Chondrocyte (in vitro differentiated cells): ENCODE results near the gene KLK11. TPM values are rescaled to one million over a fixed set of nuclear protein-coding genes. Genes with fewer than 3 reads are reported as not detected.

Experiments
- DNase-seq: peaks from one replicate; pipeline ENCODE4 v3.0.0; 2021; ENCODE audit warnings: mixed read lengths, low spot score
- H3K27ac Mint-ChIP-seq: one replicate; pipeline ENCODE4 v1.8.0; 2021; ENCODE audit warnings: mild to moderate bottlenecking, moderate library complexity, mixed read lengths; ENCODE audit not compliant: unreplicated experiment
- H3K27me3 Mint-ChIP-seq: 2 replicates; pipeline ENCODE4 v1.8.0; 2021; ENCODE audit warnings: low read depth, mixed read lengths
- H3K36me3 Mint-ChIP-seq: 2 replicates; pipeline ENCODE4 v1.8.0; 2021; ENCODE audit warnings: low read depth, mixed read lengths
- H3K4me1 Mint-ChIP-seq: 2 replicates; pipeline ENCODE4 v1.8.0; 2021; ENCODE audit warnings: low read depth, mild to moderate bottlenecking, mixed read lengths
- H3K4me3 Mint-ChIP-seq: one replicate; pipeline ENCODE4 v1.8.0; 2021; ENCODE audit warnings: mild to moderate bottlenecking, moderate library complexity, mixed read lengths; ENCODE audit not compliant: unreplicated experiment
- H3K9me3 Mint-ChIP-seq: 2 replicates; pipeline ENCODE4 v1.8.0; 2021; ENCODE audit warnings: low read depth, mixed read lengths
- total RNA-seq: library from RNA; stranded (reverse); gene quantifications from 3 replicates; pipeline ENCODE4 v1.2.1, GENCODE V29; 2021
- TF ChIP-seq, protein P1 (sequence below): fragments of 200-600 bp; sonication (generic); IDR thresholded peaks from 2 replicates; pipeline ENCODE4 v1.5.0; 2021; ENCODE audit warnings: antibody characterized with exemption, mild to moderate bottlenecking, moderate library complexity

Gene KLK11
- total RNA-seq, 1 donor from 2014 or later = not detected

DNA sequence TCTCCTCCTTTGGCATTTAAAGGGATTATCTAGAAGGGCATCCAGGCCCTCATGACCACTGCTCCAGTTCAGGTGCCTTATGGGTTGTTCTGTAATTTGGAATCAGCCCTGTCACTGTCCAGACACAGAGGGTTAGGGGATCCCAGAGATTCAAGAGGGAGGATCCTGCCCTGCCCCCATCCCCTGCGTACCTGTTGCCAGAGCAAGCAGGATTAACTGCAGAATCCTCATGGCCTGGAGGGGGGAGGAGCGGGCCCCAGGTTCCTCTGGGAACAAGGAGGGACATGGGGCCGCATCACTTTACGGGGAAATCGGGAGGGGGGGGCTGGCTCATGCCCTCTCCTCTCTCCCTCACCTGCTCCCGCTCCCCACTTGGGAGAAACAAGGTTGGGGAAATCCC, 1.0 kb downstream of the KLK11 start:
- TF ChIP-seq, protein P1, sequence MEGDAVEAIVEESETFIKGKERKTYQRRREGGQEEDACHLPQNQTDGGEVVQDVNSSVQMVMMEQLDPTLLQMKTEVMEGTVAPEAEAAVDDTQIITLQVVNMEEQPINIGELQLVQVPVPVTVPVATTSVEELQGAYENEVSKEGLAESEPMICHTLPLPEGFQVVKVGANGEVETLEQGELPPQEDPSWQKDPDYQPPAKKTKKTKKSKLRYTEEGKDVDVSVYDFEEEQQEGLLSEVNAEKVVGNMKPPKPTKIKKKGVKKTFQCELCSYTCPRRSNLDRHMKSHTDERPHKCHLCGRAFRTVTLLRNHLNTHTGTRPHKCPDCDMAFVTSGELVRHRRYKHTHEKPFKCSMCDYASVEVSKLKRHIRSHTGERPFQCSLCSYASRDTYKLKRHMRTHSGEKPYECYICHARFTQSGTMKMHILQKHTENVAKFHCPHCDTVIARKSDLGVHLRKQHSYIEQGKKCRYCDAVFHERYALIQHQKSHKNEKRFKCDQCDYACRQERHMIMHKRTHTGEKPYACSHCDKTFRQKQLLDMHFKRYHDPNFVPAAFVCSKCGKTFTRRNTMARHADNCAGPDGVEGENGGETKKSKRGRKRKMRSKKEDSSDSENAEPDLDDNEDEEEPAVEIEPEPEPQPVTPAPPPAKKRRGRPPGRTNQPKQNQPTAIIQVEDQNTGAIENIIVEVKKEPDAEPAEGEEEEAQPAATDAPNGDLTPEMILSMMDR = no peak
- Mint-ChIP-seq H3K4me1 (no peaks in the 10 kb centered on the region), H3K9me3 (no peaks in the 10 kb centered on the region), H3K27me3 (peaks cover 22% of the 10 kb centered on the region), H3K4me3 (no peak overlapping the region), H3K36me3 (no peaks in the 10 kb centered on the region), H3K27ac (no peak overlapping the region)
- peak; percentile 39 for DNase-seq

GRCh38 chr19:51024924-51025323, 1.5 kb downstream of the KLK11 start:
- no peaks in the 10 kb centered on the region for H3K36me3 Mint-ChIP-seq
- H3K27me3 Mint-ChIP-seq = peaks cover 27% of the 10 kb centered on the region
- H3K27ac Mint-ChIP-seq = no peak overlapping the region
- no peak overlapping the region for H3K4me3 Mint-ChIP-seq
- H3K4me1 Mint-ChIP-seq = no peaks in the 10 kb centered on the region
- TF ChIP-seq, protein P1 = no peak
- no peaks in the 10 kb centered on the region for H3K9me3 Mint-ChIP-seq
- no peak for DNase-seq

DNA sequence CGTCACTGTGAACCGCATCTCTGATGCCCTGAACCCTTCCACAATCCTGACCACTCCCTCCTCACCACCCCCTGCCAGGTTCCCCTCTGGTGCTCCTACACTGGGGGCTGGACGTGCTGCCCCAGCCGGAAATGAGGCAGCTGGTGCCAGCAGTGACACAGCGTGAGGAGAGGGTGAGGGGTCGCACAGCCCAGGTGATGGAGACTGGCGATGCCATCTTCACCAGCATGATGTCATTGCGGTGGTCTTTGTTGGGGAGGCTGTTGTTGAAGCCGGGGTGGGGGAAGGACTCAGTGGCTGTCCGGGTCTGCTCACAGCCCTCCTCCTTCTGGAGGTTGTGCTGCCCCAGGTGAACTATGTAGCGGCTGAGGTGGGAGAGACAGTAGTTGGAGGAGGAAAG, 2.5 kb downstream of the KLK11 start:
- H3K4me3 Mint-ChIP-seq = no peak overlapping the region
- no peaks in the 10 kb centered on the region for H3K9me3 Mint-ChIP-seq
- TF ChIP-seq, protein P1 = no peak
- H3K27ac Mint-ChIP-seq = no peak overlapping the region
- H3K36me3 Mint-ChIP-seq = no peaks in the 10 kb centered on the region
- peaks cover 34% of the 10 kb centered on the region for H3K27me3 Mint-ChIP-seq
- DNase-seq = no peak
- H3K4me1 Mint-ChIP-seq = no peaks in the 10 kb centered on the region

- Mint-ChIP-seq H3K9me3 (no peaks in the 10 kb centered on the region), H3K36me3 (peaks cover 2% of the 10 kb centered on the region), H3K4me3 (no peak overlapping the region), H3K27ac (no peak overlapping the region), H3K27me3 (peaks cover 38% of the 10 kb centered on the region), H3K4me1 (peaks cover under 1% of the 10 kb centered on the region)
- DNase-seq = no peak
- TF ChIP-seq, protein P1 = no peak
Measured at GRCh38 chr19:51022526-51022925, 3.9 kb downstream of the KLK11 start.

DNA sequence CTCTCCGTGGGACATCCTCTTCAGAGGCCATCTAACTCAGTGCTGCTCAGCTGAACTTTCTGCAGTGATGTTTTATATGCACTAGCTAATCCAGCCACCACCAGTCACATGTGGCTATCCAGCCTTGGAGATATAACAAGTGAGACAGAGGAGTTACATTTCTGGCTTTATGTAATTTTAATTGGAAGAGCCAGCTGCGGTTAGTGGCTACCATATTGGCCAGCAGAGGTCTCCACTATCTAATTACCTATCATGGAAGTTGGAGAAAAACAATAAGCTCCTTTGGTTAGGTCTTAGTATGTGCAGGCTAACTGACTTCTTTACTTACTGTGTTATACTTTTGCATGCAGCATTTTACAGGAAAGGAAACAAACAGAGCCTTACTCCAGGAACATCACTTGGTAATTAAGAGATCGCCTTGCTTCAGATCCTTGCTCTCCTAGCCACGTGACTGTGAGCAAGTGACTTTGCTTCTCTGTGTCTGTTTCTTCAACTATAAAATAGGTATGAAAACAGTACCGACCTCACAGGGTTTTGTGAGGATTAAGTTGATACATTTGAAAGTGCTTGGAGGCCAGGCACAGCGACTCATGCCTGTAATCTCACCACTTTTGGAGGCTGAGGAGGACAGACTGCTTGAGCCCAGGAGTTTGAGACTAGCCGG, 5.3 kb downstream of the KLK11 start:
- TF ChIP-seq, protein P1 = peak; percentile 79
- peaks cover 2% of the 10 kb centered on the region for H3K36me3 Mint-ChIP-seq
- H3K9me3 Mint-ChIP-seq = no peaks in the 10 kb centered on the region
- H3K27me3 Mint-ChIP-seq = peaks cover 43% of the 10 kb centered on the region
- no peak for DNase-seq
- peaks cover 6% of the 10 kb centered on the region for H3K4me1 Mint-ChIP-seq
- H3K4me3 Mint-ChIP-seq = no peak overlapping the region
- no peak overlapping the region for H3K27ac Mint-ChIP-seq
